HepG2 (cell line): Measurements from ENCODE around the gene SPATA7. TPM values are rescaled to one million over a fixed set of nuclear protein-coding genes. Genes with fewer than 3 reads are reported as not detected.

ENCODE experiments used
- ATAC-seq: fragments of 200-7000 bp; cut with Tn5 transposase; 3 replicates; pipeline ENCODE4 v1.9.1; 2020; ENCODE audit warnings: mild to moderate bottlenecking, moderate library complexity
- BruUV-seq: library from RNA; stranded (reverse); fragments of 400-500 nt; replicated peaks from 2 replicates; lab custom pipeline; 2021; lab: Mats Ljungman, UMichigan
- CTCF ChIA-PET: fragments of 300-600 bp; formaldehyde crosslinking; extraction: SDS; loops from one replicate; lab custom pipeline; 2021; ENCODE audit warnings: low total read pairs, inconsistent platforms, low intra/inter-chr PET ratio; lab: Yijun Ruan, JAX
- POLR2A ChIA-PET: fragments of 350-600 bp; sonication (Branson Sonifier 250); formaldehyde crosslinking; loops from one replicate; lab custom pipeline; 2020; ENCODE audit warnings: antibody characterized with exemption, inconsistent platforms; lab: Yijun Ruan, JAX
- DNase-seq: peaks from one replicate; pipeline ENCODE4 v3.0.0-alpha.2; 2015; ENCODE audit warnings: low spot score
- FAIRE-seq: peaks from 3 replicates; lab custom pipeline; 2011; peaks lifted over from hg19 to GRCh38; lab: Jason Lieb, UNC
- H2AFZ ChIP-seq: one replicate; pipeline ENCODE4 v1.6.1; 2011; ENCODE audit warnings: low read length, inconsistent platforms
- H3K27ac ChIP-seq: fragments of 300-600 bp; 3 replicates; pipeline ENCODE4 v1.8.0; 2011; ENCODE audit warnings: mixed run types, mild to moderate bottlenecking, mixed read lengths, low read length, inconsistent platforms; ENCODE audit not compliant: insufficient read depth; ENCODE audit errors: extremely low read length
- H3K27me3 ChIP-seq, 2 experiments: fragments of 200-600 bp in 1 of 2; 2 replicates in 1 of 2; 3 replicates in 1 of 2; pipeline versions ENCODE4 v1.6.0 to v1.8.0; 2011; ENCODE audit warnings: low read length in 2 of 2, mild to moderate bottlenecking in 2 of 2, moderate library complexity in 2 of 2, inconsistent platforms in 1 of 2; ENCODE audit not compliant: insufficient read depth in 2 of 2, control insufficient read depth in 1 of 2
- H3K36me3 ChIP-seq, 2 experiments: fragments of 200-600 bp in 1 of 2; replicated peaks in 1 of 2; 2 replicates in 1 of 2; 3 replicates in 1 of 2; pipeline versions ENCODE4 v1.5.1 to v1.8.0; 2011; ENCODE audit warnings: low read length in 2 of 2, inconsistent platforms in 1 of 2; ENCODE audit not compliant: insufficient read depth in 2 of 2, control insufficient read depth in 1 of 2
- H3K4me1 ChIP-seq: 2 replicates; pipeline ENCODE4 v1.5.1; 2012; ENCODE audit warnings: low read length, inconsistent platforms; ENCODE audit not compliant: insufficient read depth
- H3K4me2 ChIP-seq: 2 replicates; pipeline ENCODE4 v1.6.0; 2011; ENCODE audit warnings: low read depth, low read length, inconsistent platforms
- H3K4me3 ChIP-seq, 3 experiments: fragments of 200-600 bp in 1 of 3; sonication (generic), shearing (Covaris generic) in 1 of 3; replicated peaks in 1 of 3; 2 replicates each; pipeline ENCODE4 v1.5.1; 2011 to 2016; ENCODE audit warnings: low read length in 3 of 3, inconsistent platforms in 2 of 3, low read depth in 2 of 3, mild to moderate bottlenecking in 2 of 3, control low read depth in 1 of 3, mixed read lengths in 1 of 3; ENCODE audit not compliant: insufficient read depth in 1 of 3
- H3K79me2 ChIP-seq: one replicate; pipeline ENCODE4 v1.6.1; 2011; ENCODE audit warnings: low read length, inconsistent platforms; ENCODE audit not compliant: insufficient read depth
- H3K9ac ChIP-seq: 2 replicates; pipeline ENCODE4 v1.6.0; 2011; ENCODE audit warnings: mild to moderate bottlenecking, low read depth, low read length, inconsistent platforms; ENCODE audit not compliant: insufficient read depth
- H3K9me3 ChIP-seq: 2 replicates; pipeline ENCODE4 v1.5.1; 2012; ENCODE audit warnings: mild to moderate bottlenecking, low read length
- H4K20me1 ChIP-seq: 2 replicates; pipeline ENCODE4 v1.6.0; 2011; ENCODE audit warnings: inconsistent platforms, mild to moderate bottlenecking, low read length, moderate library complexity; ENCODE audit not compliant: insufficient read depth
- ELF4 ChIP-seq: sonication (generic); formaldehyde crosslinking; IDR thresholded peaks from 2 replicates; pipeline ENCODE4 v1.5.0; 2020; ENCODE audit warnings: missing genetic modification reagents, mild to moderate bottlenecking, moderate library complexity, borderline replicate concordance
- KAT8 ChIP-seq: IDR thresholded peaks from 2 replicates; pipeline ENCODE4 v1.6.1; 2016; ENCODE audit warnings: missing genetic modification reagents, missing compliant biosample characterization
- MTF2 ChIP-seq: sonication (generic); formaldehyde crosslinking; IDR thresholded peaks from 2 replicates; pipeline ENCODE4 v1.5.0; 2020; ENCODE audit warnings: missing genetic modification reagents, borderline replicate concordance
- PRMT3 ChIP-seq: sonication (generic); formaldehyde crosslinking; IDR thresholded peaks from 2 replicates; pipeline ENCODE4 v1.8.1; 2022; ENCODE audit warnings: low read depth, mild to moderate bottlenecking, moderate library complexity, missing genetic modification reagents, borderline replicate concordance
- RFXANK ChIP-seq: IDR thresholded peaks from 2 replicates; pipeline ENCODE4 v1.6.1; 2016
- SCMH1 ChIP-seq: sonication (generic); formaldehyde crosslinking; IDR thresholded peaks from 2 replicates; pipeline ENCODE4 v1.9.0; 2021; ENCODE audit warnings: missing genetic modification reagents, mild to moderate bottlenecking, borderline replicate concordance
- SOX5 ChIP-seq: IDR thresholded peaks from 2 replicates; pipeline ENCODE4 v1.6.1; 2016; ENCODE audit warnings: borderline replicate concordance
- ZBTB37 ChIP-seq: sonication (generic); formaldehyde crosslinking; IDR thresholded peaks from 2 replicates; pipeline ENCODE4 v1.4.0; 2020; ENCODE audit warnings: mild to moderate bottlenecking, missing genetic modification reagents
- ZFP37 ChIP-seq: sonication (generic); formaldehyde crosslinking; IDR thresholded peaks from 2 replicates; pipeline ENCODE4 v1.4.0; 2020; ENCODE audit warnings: missing genetic modification reagents, borderline replicate concordance
- ZKSCAN1 ChIP-seq: fragments of 150-350 bp; IDR thresholded peaks from 2 replicates; pipeline ENCODE4 v1.6.1; 2014; ENCODE audit warnings: low read length
- ZNF530 ChIP-seq: sonication (generic); formaldehyde crosslinking; IDR thresholded peaks from 2 replicates; pipeline ENCODE4 v1.5.0; 2020; ENCODE audit warnings: low read depth, mild to moderate bottlenecking, missing genetic modification reagents
- ZNF75D ChIP-seq: sonication (generic); formaldehyde crosslinking; IDR thresholded peaks from 2 replicates; pipeline ENCODE4 v1.8.1; 2023; ENCODE audit warnings: missing genetic modification reagents, mild to moderate bottlenecking, borderline replicate concordance
- WGBS: methylation state at CpG from one replicate; pipeline ENCODE4 v1.1.6; 2017; ENCODE audit warnings: low lambda C conversion rate; 5-methylcytosine and 5-hydroxymethylcytosine counted together
- in situ Hi-C: cut with HindIII; loops from 2 replicates; pipeline ENCODE4 v1.10.0; 2017; ENCODE audit warnings: low pct_unique_long_range_greater_than_20kb; ENCODE audit not compliant: extremely low pct_ligation_motif_present
- intact Hi-C: fragments of 100-400 bp; cut with micrococcal nuclease; formaldehyde crosslinking; loops from one replicate; pipeline ENCODE4 v1.10.0; 2022; ENCODE audit not compliant: unreplicated experiment
- polyA plus RNA-seq, 8 experiments: library from polyadenylated mRNA; depleted of rRNA in 3 of 8; stranded (reverse) in 7 of 8; unstranded in 1 of 8; fragments of >200 nt; fragmentation: Illumina TruSeq in 4 of 8; extraction: Trizol in 4 of 8; gene quantifications; 2 replicates each; pipeline versions ENCODE4 v1.2.1 to v1.2.3, GENCODE V29; 2011 to 2016; ENCODE audit warnings: low read depth in 4 of 8, missing spikeins in 1 of 8, mixed read lengths in 1 of 8; ENCODE audit not compliant: insufficient read depth in 1 of 8
- total RNA-seq, 5 experiments: library from RNA; depleted of rRNA; stranded (reverse); fragments of >200 nt; fragmentation: Illumina TruSeq; extraction: Trizol; gene quantifications; 2 replicates each; pipeline ENCODE4 v1.2.3, GENCODE V29; 2016; ENCODE audit warnings: low read depth in 1 of 5
- TF ChIP-seq, protein P1 (sequence below): sonication (generic); formaldehyde crosslinking; IDR thresholded peaks from 2 replicates; pipeline ENCODE4 v1.5.1; 2020; ENCODE audit warnings: mild to moderate bottlenecking, missing genetic modification reagents, borderline replicate concordance

Gene SPATA7
- total and polyA plus RNA-seq, 2 of the 13 experiments (the other 11 are each of a cell fraction or from before 2014, with no cell fraction given), result 3.6 to 5.5 TPM

GRCh38 chr14:88468406-88468805 is 82.9 kb downstream of the SPATA7 start:
- no peaks in the 10 kb centered on the region for H3K79me2 ChIP-seq
- no peak overlapping the region for H3K4me3 ChIP-seq
- no peak overlapping the region for H3K9ac ChIP-seq
- no peak overlapping the region for H3K4me2 ChIP-seq
- POLR2A ChIA-PET, result no interaction called here
- CTCF ChIA-PET, result no interaction called here
- no peaks in the 10 kb centered on the region for H3K27me3 ChIP-seq
- H3K4me1 ChIP-seq, result peaks cover 5% of the 10 kb centered on the region
- DNase-seq (no peak), ATAC-seq (no peak), FAIRE-seq (no peak)
- TF ChIP-seq RFXANK (CRISPR knock-in tag), result no peak
- no peak for TF ChIP-seq SOX5
- TF ChIP-seq ELF4 (CRISPR knock-in tag), result no peak
- TF ChIP-seq ZKSCAN1, result no peak
- TF ChIP-seq, protein P1, sequence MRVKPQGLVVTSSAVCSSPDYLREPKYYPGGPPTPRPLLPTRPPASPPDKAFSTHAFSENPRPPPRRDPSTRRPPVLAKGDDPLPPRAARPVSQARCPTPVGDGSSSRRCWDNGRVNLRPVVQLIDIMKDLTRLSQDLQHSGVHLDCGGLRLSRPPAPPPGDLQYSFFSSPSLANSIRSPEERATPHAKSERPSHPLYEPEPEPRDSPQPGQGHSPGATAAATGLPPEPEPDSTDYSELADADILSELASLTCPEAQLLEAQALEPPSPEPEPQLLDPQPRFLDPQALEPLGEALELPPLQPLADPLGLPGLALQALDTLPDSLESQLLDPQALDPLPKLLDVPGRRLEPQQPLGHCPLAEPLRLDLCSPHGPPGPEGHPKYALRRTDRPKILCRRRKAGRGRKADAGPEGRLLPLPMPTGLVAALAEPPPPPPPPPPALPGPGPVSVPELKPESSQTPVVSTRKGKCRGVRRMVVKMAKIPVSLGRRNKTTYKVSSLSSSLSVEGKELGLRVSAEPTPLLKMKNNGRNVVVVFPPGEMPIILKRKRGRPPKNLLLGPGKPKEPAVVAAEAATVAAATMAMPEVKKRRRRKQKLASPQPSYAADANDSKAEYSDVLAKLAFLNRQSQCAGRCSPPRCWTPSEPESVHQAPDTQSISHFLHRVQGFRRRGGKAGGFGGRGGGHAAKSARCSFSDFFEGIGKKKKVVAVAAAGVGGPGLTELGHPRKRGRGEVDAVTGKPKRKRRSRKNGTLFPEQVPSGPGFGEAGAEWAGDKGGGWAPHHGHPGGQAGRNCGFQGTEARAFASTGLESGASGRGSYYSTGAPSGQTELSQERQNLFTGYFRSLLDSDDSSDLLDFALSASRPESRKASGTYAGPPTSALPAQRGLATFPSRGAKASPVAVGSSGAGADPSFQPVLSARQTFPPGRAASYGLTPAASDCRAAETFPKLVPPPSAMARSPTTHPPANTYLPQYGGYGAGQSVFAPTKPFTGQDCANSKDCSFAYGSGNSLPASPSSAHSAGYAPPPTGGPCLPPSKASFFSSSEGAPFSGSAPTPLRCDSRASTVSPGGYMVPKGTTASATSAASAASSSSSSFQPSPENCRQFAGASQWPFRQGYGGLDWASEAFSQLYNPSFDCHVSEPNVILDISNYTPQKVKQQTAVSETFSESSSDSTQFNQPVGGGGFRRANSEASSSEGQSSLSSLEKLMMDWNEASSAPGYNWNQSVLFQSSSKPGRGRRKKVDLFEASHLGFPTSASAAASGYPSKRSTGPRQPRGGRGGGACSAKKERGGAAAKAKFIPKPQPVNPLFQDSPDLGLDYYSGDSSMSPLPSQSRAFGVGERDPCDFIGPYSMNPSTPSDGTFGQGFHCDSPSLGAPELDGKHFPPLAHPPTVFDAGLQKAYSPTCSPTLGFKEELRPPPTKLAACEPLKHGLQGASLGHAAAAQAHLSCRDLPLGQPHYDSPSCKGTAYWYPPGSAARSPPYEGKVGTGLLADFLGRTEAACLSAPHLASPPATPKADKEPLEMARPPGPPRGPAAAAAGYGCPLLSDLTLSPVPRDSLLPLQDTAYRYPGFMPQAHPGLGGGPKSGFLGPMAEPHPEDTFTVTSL (CRISPR knock-in tag), result no peak
- TF ChIP-seq PRMT3 (CRISPR knock-in tag), result no peak
- TF ChIP-seq ZNF75D, result no peak
- TF ChIP-seq ZNF530 (CRISPR knock-in tag), result no peak
- no peak for TF ChIP-seq ZFP37 (CRISPR knock-in tag)
- no peak for TF ChIP-seq MTF2 (CRISPR knock-in tag)
- TF ChIP-seq KAT8 (CRISPR knock-in tag), result no peak
- no peak for TF ChIP-seq ZBTB37 (CRISPR knock-in tag)
- no peak for TF ChIP-seq SCMH1 (CRISPR knock-in tag)
- no peak overlapping the region for H2AFZ ChIP-seq
- H3K9me3 ChIP-seq, result no peaks in the 10 kb centered on the region
- H4K20me1 ChIP-seq, result no peaks in the 10 kb centered on the region
- no TSS peak for BruUV-seq
- H3K36me3 ChIP-seq, result peaks cover 7 to 25% of the 10 kb centered on the region in 2 experiments; a peak in 4 of 5 replicates
- intact Hi-C loops, result no loop called here
- in situ Hi-C loops, result no loop called here
- 81% methylated on average over 1 of the region's 1 CpG for WGBS
- H3K27ac ChIP-seq, result no peak overlapping the region
